Measurements from ENCODE around the gene FSD2.
"Not testable (repeated sequence)": the region's sequence is repeated elsewhere in the genome, so short reads cannot be mapped to it uniquely, and the experiment has no call there.

Gene FSD2

DNA sequence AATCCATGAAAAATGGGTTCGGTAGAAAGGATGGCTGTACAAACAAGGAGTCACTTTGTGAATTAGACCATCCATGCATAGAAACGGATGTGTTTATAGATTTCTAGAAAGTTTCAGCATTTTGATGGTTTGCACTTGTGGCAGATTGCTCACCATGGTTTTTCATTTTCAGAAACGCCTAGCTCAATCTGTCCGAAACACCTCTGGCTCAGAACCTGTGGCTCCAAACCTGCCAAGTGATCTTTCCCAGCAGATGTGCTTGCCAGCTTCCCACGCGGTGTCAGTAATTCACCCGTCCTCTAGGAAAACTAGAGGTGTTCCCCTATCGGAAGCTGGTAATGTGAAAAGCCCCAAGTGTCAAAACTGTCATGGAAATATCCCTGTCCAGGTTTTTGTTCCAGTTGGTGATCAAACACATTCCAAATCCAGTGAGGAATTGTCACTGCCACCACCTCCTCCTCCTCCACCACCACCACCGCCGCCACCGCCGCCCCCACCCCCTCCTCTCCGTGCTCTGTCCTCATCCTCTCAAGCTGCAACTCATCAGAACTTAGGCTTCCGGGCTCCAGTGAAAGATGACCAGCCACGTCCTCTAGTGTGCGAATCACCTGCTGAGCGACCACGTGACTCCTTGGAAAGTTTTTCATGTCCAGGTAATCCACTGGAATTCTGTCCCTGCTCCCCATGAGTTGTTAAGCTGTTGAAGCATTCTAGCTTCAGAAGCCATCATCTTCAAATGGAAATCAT, 24.7 kb upstream of the FSD2 start:
- DNase-seq: no peak

DNA sequence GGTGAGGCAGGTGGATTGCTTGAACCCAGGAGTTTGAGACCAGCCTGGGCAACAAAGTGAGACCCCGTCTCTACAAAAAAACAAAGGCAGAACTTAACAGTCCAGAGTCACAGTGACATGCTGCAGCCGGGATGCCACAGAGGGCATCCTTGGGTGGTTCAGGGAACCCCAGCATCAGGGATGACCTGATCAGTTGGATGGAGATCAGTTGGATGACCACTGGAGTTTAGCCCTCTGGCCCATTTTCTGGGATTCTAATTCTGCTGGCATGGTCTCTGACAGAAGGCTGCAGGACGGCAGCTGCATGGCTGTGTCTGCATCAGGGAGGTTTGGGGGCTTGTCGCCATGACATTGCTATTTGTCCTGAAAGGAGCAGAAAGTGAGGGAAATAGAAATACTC, 23.4 kb upstream of the FSD2 start:
- no peak for DNase-seq

- DNase-seq: no peak
Measured at GRCh38 chr15:82828075-82828474, 22.2 kb upstream of the FSD2 start.

DNA sequence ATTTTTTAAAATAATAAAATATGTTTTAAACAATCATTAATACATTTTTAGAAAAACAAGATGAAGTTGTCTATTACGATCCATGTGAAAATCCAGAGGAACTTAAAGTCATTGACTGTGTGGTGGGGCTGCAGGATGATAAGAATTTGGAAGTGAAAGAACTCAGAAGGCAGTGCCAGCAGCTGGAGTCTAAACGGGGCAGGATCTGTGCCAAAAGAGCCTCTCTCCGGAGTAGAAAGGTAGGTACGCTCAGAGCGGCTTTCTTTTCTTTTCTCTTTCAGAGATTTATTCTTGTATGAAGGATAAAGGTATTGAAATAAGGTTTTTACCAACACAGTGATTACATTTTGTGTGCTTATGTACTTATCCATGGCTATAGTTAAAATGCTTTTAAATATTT, 17.2 kb upstream of the FSD2 start:
- no peak for DNase-seq

- DNase-seq: not testable (repeated sequence)
Measured at GRCh38 chr15:82821851-82822250, 16.0 kb upstream of the FSD2 start.

GRCh38 chr15:82821396-82821795, 15.5 kb upstream of the FSD2 start:
- DNase-seq: not testable (repeated sequence)

DNA sequence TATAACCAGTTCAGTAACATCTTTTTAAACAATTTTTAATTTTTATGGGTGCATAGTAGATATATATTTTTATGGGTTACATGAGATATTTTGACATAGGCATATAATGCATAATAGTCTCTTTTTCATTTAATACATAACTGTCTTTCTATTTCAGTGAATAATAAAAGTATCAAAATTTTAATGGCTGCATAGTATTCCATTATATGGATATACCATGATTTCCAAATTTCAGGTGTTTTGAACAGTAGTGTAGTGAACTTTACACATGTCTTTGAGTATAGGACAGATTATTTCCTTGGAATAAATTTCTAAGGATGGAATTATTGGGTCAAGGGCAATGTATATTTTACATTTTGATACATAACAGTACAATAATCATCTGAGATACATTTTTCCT, 14.3 kb upstream of the FSD2 start:
- no peak for DNase-seq

GRCh38 chr15:82812994-82813393, 7.1 kb upstream of the FSD2 start:
- DNase-seq: no peak

DNA sequence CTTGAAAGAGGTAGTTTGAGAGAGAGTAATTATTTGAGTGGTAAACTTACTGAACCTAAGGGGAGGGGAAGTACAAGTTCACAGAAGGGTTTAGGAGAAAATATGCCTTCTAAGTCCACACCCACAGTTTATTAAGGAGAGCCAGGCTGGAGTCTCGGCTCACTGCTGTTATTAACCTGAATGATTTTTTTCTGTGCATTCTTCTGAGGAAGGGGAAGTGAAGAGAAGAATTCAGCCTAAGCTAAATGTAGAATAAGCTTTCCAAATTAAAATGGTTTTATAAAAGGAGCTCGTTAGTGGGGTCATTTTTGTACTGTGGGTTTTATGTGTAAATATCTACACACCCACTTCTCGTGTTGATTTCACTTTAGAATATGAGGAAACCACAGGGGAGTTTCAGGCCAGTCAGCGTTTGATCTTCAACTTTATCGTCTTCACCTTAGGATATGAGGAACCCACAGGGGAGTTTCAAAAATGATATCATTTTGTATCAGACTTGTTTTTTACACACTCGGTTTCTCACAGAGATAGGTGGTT, 5.1 kb upstream of the FSD2 start:
- DNase-seq: no peak

DNA sequence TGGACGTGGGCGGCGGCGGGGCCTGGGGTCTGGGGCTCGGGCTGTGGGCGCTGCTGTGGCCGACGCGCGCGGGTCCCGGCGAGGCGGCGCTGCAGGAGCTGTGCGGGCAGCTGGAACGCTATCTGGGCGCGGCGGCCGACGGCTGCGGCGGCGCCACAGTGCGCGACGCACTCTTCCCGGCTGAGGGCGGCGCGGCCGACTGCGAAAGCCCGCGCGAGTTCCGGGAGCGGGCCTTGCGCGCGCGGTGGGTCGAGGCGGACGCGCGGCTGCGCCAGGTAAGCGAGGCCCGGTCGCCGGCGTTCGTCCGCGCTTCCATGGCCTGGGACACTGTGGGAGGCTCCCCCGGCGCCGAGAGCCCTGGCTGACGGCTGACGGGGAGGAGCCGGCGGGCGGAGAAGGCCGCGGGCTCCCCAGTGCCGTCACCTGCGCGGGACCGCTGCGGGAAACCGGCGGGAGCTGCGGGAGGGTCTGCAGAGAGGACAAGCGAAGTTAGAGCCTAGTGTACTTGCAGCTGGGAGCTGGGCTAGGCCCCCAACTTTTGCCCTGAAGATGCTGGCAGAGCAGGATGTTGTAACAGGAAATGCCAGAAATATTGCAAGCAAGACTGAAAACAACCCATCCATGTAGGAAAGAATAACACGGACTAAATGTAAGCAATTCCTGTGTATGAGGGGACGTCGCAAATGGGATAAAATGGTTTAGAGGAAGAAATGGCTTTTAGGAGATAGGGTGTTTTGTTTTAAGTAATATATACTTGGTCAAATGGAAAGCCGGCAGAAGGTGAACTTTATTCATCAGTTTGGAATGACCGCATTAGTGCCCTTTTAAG, 4.4 kb upstream of the FSD2 start:
- no peak for DNase-seq

DNA sequence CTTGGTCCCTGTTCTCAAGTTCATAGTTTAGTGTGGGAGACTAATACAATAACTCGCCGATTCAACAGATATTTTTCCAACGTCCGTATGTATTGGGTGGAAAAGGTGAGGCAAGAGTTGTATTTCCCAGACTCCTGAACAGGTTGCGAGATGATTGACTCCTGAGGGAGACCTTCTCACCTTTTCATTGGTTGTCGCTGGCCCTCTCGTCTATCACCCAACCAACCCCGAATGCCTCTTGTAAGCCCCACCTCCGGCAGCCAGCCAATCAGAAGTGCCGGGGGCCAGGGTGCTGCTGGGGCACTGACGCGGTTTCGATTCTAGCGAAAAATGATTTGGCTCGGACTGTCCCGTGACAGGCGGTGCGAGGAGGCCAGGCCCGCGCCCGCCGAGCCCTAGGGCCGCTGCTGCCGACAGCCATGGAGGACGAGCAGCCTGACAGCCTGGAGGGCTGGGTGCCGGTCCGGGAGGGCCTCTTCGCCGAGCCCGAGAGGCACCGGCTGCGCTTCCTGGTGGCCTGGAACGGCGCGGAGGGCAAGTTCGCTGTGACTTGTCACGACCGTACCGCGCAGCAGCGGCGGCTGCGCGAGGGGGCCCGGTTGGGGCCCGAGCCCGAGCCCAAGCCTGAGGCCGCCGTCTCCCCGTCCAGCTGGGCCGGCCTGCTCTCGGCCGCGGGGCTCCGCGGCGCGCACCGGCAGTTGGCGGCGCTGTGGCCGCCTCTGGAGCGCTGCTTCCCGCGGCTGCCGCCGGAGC, 3.6 kb upstream of the FSD2 start, which contains the start of gene WHAMM:
Gene WHAMM, plus strand, starts transcription at position 321 of the 753 bp plus-strand sequence. Its CDS starts 99 bp downstream, at position 420.
- peak; percentile 86 for DNase-seq

GRCh38 chr15:82808634-82809041, 2.8 kb upstream of the FSD2 start:
- DNase-seq: no peak

DNA sequence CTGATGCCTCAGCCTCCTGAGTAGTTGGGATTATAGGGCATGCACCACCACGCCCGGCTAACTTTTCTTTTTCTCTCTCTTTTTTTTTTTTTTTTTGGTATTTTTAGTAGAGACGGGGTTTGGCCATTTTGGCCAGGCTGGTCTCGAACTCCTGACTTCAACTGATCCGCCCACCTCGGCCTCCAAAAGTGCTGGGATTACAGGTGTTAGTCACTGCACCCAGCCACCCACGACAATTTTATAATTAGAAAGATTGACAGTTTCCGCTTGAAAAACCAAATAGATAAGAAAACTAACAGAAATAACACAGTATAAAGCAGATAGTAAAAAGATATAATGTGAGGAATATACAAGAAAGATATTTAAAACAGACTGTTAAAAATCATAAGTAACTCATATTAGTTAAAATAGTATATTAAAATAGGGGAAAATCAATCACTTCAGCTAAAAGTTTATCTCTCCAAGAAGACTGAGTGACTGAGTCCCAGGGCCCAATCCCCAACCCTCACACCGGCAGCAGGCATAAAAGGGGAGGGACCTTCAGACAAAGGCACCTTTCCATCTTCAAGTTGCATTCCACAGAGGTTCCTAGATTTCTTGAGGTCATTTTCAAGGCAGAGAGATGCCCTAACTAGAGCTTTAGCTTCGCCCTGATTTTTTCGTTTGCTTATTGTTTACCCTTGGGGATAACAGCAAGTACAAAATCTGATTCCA, 2.2 kb upstream of the FSD2 start:
- DNase-seq: no peak

DNA sequence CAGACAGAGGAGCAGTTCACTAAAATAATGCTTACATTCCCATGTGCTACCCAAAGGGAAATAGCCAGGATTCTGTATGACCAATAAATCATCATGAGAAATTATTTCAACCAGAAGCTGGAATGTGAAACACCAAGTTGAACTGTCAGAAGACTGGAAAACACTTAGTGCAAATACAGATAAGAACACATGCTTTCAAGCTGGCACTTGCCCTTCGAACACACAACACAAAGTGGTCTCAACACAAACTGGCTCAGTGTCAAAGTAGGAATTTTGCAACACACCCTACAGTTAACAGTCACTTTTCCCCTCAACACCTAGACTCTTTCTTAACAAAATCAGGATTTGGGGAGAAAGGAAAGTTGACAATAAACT, 1.3 kb downstream of the FSD2 start:
- DNase-seq: no peak

- no peak for DNase-seq
Measured at GRCh38 chr15:82803793-82804574, 1.9 kb downstream of the FSD2 start.

DNA sequence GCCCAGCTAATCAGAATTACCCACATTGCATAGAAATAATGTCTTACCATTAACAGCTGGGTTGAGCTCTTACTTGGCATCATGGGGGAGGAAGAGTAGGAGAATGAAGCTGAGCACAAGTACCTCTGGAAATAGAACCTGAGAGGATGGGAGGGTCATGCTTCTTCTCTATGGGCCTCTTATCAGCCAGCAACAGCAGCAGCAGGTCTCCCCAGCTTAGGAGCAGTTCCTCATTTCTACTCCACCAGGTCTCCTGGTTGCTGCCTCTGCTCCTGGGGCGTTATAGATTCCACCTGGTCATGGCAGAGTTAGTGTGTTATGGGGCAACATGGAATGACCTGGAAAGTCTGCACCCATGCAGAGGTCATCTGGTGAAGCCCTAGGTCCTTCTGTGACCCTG, 3.4 kb downstream of the FSD2 start:
- DNase-seq: no peak

DNA sequence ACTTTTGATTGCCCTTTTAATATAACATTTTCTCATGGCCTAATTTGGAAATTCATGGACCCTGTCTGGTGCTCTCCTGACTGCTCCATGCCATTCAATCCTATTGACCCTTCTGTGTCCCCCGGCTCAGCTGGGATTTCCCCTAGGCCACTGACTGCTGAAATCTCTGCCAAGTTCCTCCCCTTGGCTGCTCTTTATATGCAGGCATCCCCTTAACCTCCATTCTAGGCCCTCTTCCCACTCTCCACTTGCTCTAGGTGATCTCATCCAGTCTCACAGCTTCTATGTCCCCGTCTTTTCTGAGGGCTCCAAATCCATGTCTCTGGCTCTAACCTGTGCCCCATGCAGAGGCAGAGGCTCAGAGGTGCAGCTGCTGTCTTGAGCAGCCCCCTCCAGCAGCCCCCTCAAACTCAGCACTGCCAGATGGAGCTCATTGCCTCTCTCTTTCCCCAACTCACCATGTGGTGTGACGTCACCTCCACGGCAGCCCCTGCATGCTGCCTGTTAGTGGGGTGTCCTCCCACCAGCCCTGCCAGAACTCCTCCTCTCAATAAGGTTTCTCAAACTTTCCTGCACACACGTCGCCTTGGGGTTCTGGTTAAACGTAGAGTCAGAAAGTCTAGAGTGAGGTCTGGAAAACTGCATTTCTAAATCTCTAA, 6.6 kb downstream of the FSD2 start:
- DNase-seq: no peak

DNA sequence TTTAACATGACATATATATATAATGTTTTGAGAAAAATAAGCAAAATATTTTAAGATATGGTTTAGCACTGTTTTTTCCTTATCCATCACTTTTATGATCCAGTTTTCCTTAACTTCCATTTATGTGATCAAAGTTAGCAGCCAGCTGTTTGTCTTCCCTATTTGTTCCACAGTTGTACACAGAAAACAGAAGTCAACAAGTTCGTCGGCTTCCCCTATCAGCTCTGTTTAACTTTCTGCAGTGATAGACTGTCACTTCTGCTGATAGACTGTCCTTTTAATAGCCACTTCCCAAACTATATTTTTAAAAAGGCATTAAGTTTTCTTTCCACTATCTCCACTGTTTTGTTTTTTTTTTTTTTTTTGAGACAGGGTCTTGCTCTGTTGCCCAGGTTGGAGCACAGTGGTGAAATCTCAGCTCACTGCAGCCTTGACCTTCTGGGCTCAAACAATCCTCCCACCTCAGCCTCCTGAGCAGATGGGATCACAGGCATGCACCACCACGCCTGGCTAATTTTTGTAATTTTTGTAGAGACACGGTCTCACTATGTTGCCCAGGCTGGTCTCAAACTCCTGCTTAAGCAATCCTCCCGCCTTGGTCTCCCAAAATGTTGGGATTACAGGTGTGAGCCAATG, 7.2 kb downstream of the FSD2 start:
- DNase-seq: no peak

DNA sequence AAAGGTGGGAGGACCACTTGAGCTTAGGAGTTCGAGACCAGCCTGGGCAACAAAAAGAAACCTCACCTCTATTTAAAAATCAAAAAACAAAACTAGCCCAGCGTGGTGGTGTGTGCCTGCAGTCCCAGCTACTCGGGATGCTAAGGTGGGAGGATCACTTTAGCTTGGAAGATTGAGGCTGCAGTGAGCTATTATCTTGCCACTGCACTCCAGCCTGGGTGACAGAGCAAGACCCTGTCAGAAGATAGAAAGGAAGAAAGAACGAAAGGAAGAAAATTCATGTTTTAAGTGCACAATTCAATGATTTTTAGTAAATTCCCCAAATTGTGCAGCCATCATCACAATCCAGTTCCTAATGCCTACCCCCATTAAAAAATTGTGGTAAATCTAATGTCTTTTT, 7.8 kb downstream of the FSD2 start:
- DNase-seq: no peak

DNA sequence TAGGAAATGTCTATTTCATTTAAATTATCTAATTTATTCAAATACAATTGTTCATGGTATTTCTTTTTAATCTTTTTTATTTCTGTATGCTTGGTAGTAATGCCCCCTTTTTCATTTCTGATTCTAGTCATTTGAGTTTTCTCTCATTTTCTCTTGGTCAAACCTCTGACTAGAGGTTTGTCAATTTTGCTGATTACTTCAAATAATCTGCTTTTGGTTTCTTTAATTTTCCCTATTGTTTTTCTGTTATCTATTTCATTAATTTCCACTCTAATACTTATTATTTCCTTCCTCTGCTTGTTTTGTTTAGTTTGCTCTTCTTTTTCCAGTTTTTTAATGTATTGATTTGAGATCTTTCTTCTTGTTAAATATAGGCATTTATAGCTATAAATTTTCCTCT, 12.1 kb downstream of the FSD2 start:
- no peak for DNase-seq

DNA sequence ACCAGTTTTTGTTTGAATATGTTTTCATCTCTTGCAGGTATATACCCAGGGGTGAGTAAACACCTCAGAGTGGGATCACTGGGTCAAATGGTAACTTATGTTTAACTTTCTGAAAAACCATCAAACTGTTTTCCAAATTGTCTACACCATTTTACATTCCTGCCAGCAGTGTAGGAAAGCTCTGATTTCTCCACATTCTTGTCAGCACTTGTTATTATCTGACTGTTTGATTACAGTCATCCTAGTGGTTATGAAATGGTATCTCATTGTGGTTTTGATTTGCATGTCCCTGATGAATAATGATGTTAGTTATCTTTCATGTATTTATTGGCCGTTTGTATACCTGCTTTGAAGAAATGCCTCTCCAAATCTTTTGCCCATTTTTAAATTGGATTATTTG, 13.8 kb downstream of the FSD2 start:
- DNase-seq: no peak

Data from NCI-H2107 (cell line).